DND-41 (cell line): ENCODE measurements around the gene CAGE1.

Experiments used
- ATAC-seq: fragments of 200-7000 bp; cut with Tn5 transposase; 3 replicates; pipeline ENCODE4 v1.9.1; 2021; ENCODE audit warnings: low read depth; ENCODE audit not compliant: insufficient read depth
- DNase-seq: peaks from one replicate; pipeline ENCODE4 v3.0.0-alpha.2; 2020
- H2AFZ ChIP-seq: 2 replicates; pipeline ENCODE4 v1.6.0; 2012; ENCODE audit warnings: low read depth, low read length
- H3K27ac ChIP-seq: 2 replicates; pipeline ENCODE4 v1.5.1; 2012; ENCODE audit warnings: low read length, inconsistent platforms
- H3K27me3 ChIP-seq: fragments of 200-600 bp; sonication (generic); 2 replicates; pipeline ENCODE4 v1.6.0; 2012; ENCODE audit warnings: low read length, mild to moderate bottlenecking, inconsistent platforms; ENCODE audit not compliant: insufficient read depth, poor library complexity
- H3K36me3 ChIP-seq: 2 replicates; pipeline ENCODE4 v1.5.1; 2012; ENCODE audit warnings: low read length, inconsistent platforms; ENCODE audit not compliant: insufficient read depth
- H3K4me1 ChIP-seq: 2 replicates; pipeline ENCODE4 v1.5.1; 2012; ENCODE audit warnings: mild to moderate bottlenecking, low read length; ENCODE audit not compliant: insufficient read depth
- H3K4me2 ChIP-seq: 2 replicates; pipeline ENCODE4 v1.6.0; 2012; ENCODE audit warnings: mild to moderate bottlenecking, moderate library complexity, low read length, inconsistent platforms; ENCODE audit not compliant: insufficient read depth
- H3K4me3 ChIP-seq, 2 experiments: fragments of 200-600 bp in 1 of 2; shearing (Covaris generic) in 1 of 2; 2 replicates each; pipeline ENCODE4 v1.5.1; 2012 to 2016; ENCODE audit warnings: inconsistent platforms in 2 of 2, low read length in 2 of 2, mild to moderate bottlenecking in 2 of 2, low read depth in 1 of 2, moderate library complexity in 1 of 2
- H3K79me2 ChIP-seq: 2 replicates; pipeline ENCODE4 v1.6.0; 2012; ENCODE audit warnings: low read length, inconsistent platforms; ENCODE audit not compliant: insufficient read depth
- H3K9ac ChIP-seq: 2 replicates; pipeline ENCODE4 v1.6.0; 2012; ENCODE audit warnings: low read depth, mild to moderate bottlenecking, inconsistent platforms, low read length, moderate library complexity
- H3K9me3 ChIP-seq: 2 replicates; pipeline ENCODE4 v1.5.1; 2012; ENCODE audit warnings: low read length, moderate library complexity, mild to moderate bottlenecking, inconsistent platforms; ENCODE audit not compliant: insufficient read depth, severe bottlenecking
- H4K20me1 ChIP-seq: 2 replicates; pipeline ENCODE4 v1.6.0; 2012; ENCODE audit warnings: low read length; ENCODE audit not compliant: insufficient read depth
- CTCF ChIP-seq: IDR thresholded peaks from 2 replicates; pipeline ENCODE4 v1.5.1; 2012; ENCODE audit warnings: borderline replicate concordance, low read length, moderate library complexity, mild to moderate bottlenecking; ENCODE audit not compliant: poor library complexity, severe bottlenecking; ENCODE audit errors: extremely low read depth
- EZH2 ChIP-seq: IDR thresholded peaks from 3 replicates; pipeline ENCODE4 v1.6.1; 2012; ENCODE audit warnings: borderline replicate concordance, low read depth, mild to moderate bottlenecking, moderate library complexity, low read length, inconsistent platforms; ENCODE audit not compliant: severe bottlenecking

Gene CAGE1

GRCh38 chr6:7409740-7410139, 20.2 kb upstream of the CAGE1 start:
- no peaks in the 10 kb centered on the region for H3K79me2 ChIP-seq
- H3K9ac ChIP-seq = no peak overlapping the region
- H3K27me3 ChIP-seq = no peaks in the 10 kb centered on the region
- H3K27ac ChIP-seq = no peak overlapping the region
- H2AFZ ChIP-seq = no peak overlapping the region
- H4K20me1 ChIP-seq = no peaks in the 10 kb centered on the region
- H3K36me3 ChIP-seq = peaks cover 94% of the 10 kb centered on the region
- H3K4me1 ChIP-seq = no peaks in the 10 kb centered on the region
- H3K4me2 ChIP-seq = no peak overlapping the region
- no peak for ATAC-seq
- H3K4me3 ChIP-seq = no peak overlapping the region
- TF ChIP-seq CTCF (no peak), EZH2 (no peak)
- no peak for DNase-seq
- H3K9me3 ChIP-seq = no peaks in the 10 kb centered on the region

GRCh38 chr6:7406743-7407142, 17.2 kb upstream of the CAGE1 start:
- no peak overlapping the region for H3K4me3 ChIP-seq
- H2AFZ ChIP-seq = no peak overlapping the region
- no peak overlapping the region for H3K4me2 ChIP-seq
- H4K20me1 ChIP-seq = no peaks in the 10 kb centered on the region
- no peak for TF ChIP-seq CTCF
- no peak for TF ChIP-seq EZH2
- H3K9ac ChIP-seq = no peak overlapping the region
- DNase-seq = no peak
- H3K27ac ChIP-seq = no peak overlapping the region
- H3K9me3 ChIP-seq = no peaks in the 10 kb centered on the region
- no peaks in the 10 kb centered on the region for H3K79me2 ChIP-seq
- H3K36me3 ChIP-seq = peaks cover 96% of the 10 kb centered on the region
- no peaks in the 10 kb centered on the region for H3K27me3 ChIP-seq
- no peak for ATAC-seq
- no peaks in the 10 kb centered on the region for H3K4me1 ChIP-seq

GRCh38 chr6:7404546-7404945, 15.0 kb upstream of the CAGE1 start:
- H3K4me3 ChIP-seq = no peak overlapping the region
- no peak overlapping the region for H2AFZ ChIP-seq
- no peak for ATAC-seq
- TF ChIP-seq EZH2 (no peak), CTCF (no peak)
- no peaks in the 10 kb centered on the region for H3K9me3 ChIP-seq
- no peaks in the 10 kb centered on the region for H4K20me1 ChIP-seq
- no peak overlapping the region for H3K9ac ChIP-seq
- no peaks in the 10 kb centered on the region for H3K27me3 ChIP-seq
- H3K4me2 ChIP-seq = no peak overlapping the region
- H3K79me2 ChIP-seq = no peaks in the 10 kb centered on the region
- H3K4me1 ChIP-seq = no peaks in the 10 kb centered on the region
- peaks cover 96% of the 10 kb centered on the region for H3K36me3 ChIP-seq
- no peak overlapping the region for H3K27ac ChIP-seq
- DNase-seq = no peak

GRCh38 chr6:7402716-7403115, 13.2 kb upstream of the CAGE1 start:
- Histone ChIP-seq H3K4me2 (no peak overlapping the region), H3K4me3 (no peak overlapping the region), H3K9me3 (no peaks in the 10 kb centered on the region), H3K27me3 (no peaks in the 10 kb centered on the region), H3K36me3 (peaks cover 97% of the 10 kb centered on the region), H2AFZ (no peak overlapping the region), H3K9ac (no peak overlapping the region), H3K27ac (no peak overlapping the region), H4K20me1 (no peaks in the 10 kb centered on the region), H3K79me2 (no peaks in the 10 kb centered on the region), H3K4me1 (no peaks in the 10 kb centered on the region)
- no peak for ATAC-seq
- TF ChIP-seq EZH2 (no peak), CTCF (no peak)
- no peak for DNase-seq
